GM12878 (cell line): ENCODE results near the gene BET1. TPM values are rescaled to one million over a fixed set of nuclear protein-coding genes. Genes with fewer than 3 reads are reported as not detected.

Source experiments
- ATAC-seq: fragments of 200-7000 bp; cut with Tn5 transposase; 3 replicates; pipeline ENCODE4 v1.9.1; 2020; ENCODE audit warnings: mild to moderate bottlenecking, moderate library complexity
- BruUV-seq: library from RNA; stranded (reverse); fragments of 400-500 nt; replicated peaks from 2 replicates; lab custom pipeline; 2021; lab: Mats Ljungman, UMichigan
- CTCF ChIA-PET: fragments of 300-600 bp; sonication (Branson Sonifier 250); formaldehyde crosslinking; extraction: SDS; loops from one replicate; lab custom pipeline; 2021; ENCODE audit warnings: inconsistent platforms; lab: Yijun Ruan, JAX
- POLR2A ChIA-PET: fragments of 350-600 bp; formaldehyde crosslinking; extraction: SDS; loops from one replicate; lab custom pipeline; 2021; ENCODE audit warnings: inconsistent platforms; lab: Charles Lee
- RAD21 ChIA-PET: fragments of 300-600 bp; sonication (Branson Sonifier 250); formaldehyde crosslinking; loops from one replicate; lab custom pipeline; 2023; ENCODE audit warnings: antibody characterized with exemption; ENCODE audit not compliant: unreplicated experiment; lab: Charles Lee
- SMC1A ChIA-PET: fragments of 300-600 bp; sonication (Branson Sonifier 250); formaldehyde crosslinking; loops from one replicate; lab custom pipeline; 2023; ENCODE audit not compliant: unreplicated experiment, uncharacterized antibody; lab: Charles Lee
- DNase-seq: peaks from one replicate; pipeline ENCODE4 v3.0.0-alpha.2; 2011; ENCODE audit warnings: low read depth, low spot score
- FAIRE-seq: peaks from 3 replicates; lab custom pipeline; 2011; peaks lifted over from hg19 to GRCh38; lab: Jason Lieb, UNC
- H2AFZ ChIP-seq: 2 replicates; pipeline ENCODE4 v1.6.0; 2011; ENCODE audit warnings: low read depth, low read length, control low read depth; ENCODE audit not compliant: control insufficient read depth
- H3K27ac ChIP-seq: 2 replicates; pipeline ENCODE4 v1.5.1; 2011; ENCODE audit warnings: control low read depth; ENCODE audit not compliant: control insufficient read depth, insufficient read depth
- H3K27me3 ChIP-seq, 2 experiments: replicated peaks in 1 of 2; 2 replicates each; pipeline versions ENCODE4 v1.6.0 to v1.6.1; 2011; ENCODE audit warnings: low read length in 1 of 2; ENCODE audit not compliant: control insufficient read depth in 2 of 2, insufficient read depth in 2 of 2
- H3K36me3 ChIP-seq, 2 experiments: 2 replicates each; pipeline ENCODE4 v1.5.1; 2011; ENCODE audit warnings: low read length in 1 of 2; ENCODE audit not compliant: control insufficient read depth in 2 of 2, insufficient read depth in 2 of 2
- H3K4me1 ChIP-seq: 2 replicates; pipeline ENCODE4 v1.6.1; 2011; ENCODE audit warnings: mild to moderate bottlenecking, low read length, moderate library complexity, mixed read lengths; ENCODE audit not compliant: control insufficient read depth, insufficient read depth
- H3K4me2 ChIP-seq: 2 replicates; pipeline ENCODE4 v1.6.0; 2011; ENCODE audit warnings: control low read depth; ENCODE audit not compliant: control insufficient read depth, insufficient read depth
- H3K4me3 ChIP-seq: fragments of 200-600 bp; sonication (generic); 2 replicates; pipeline ENCODE4 v1.5.1; 2016
- H3K79me2 ChIP-seq: 2 replicates; pipeline ENCODE4 v1.6.0; 2011; ENCODE audit warnings: low read length; ENCODE audit not compliant: control insufficient read depth, insufficient read depth
- H3K9ac ChIP-seq: 2 replicates; pipeline ENCODE4 v1.8.0; 2011; ENCODE audit warnings: low read length, control low read depth, mixed read lengths; ENCODE audit not compliant: control insufficient read depth, insufficient read depth
- H3K9me3 ChIP-seq: replicated peaks from 3 replicates; pipeline ENCODE4 v1.5.1; 2011; ENCODE audit warnings: mild to moderate bottlenecking, low read length; ENCODE audit not compliant: control insufficient read depth, insufficient read depth
- H4K20me1 ChIP-seq: 2 replicates; pipeline ENCODE4 v1.6.0; 2011; ENCODE audit not compliant: control insufficient read depth, insufficient read depth
- BACH1 ChIP-seq: fragments of 450-650 bp; IDR thresholded peaks from 2 replicates; pipeline ENCODE4 v1.6.1; 2017; ENCODE audit warnings: mild to moderate bottlenecking, borderline replicate concordance
- IKZF2 ChIP-seq, 2 experiments: fragments of 450-650 bp; IDR thresholded peaks; 2 replicates each; pipeline ENCODE4 v1.6.1; 2017; ENCODE audit warnings: mild to moderate bottlenecking in 2 of 2, moderate library complexity in 2 of 2
- NFYB ChIP-seq: IDR thresholded peaks from 2 replicates; pipeline ENCODE4 v1.6.1; 2011; ENCODE audit warnings: low read depth, mild to moderate bottlenecking, low read length, improper control_type of control experiment, moderate library complexity; ENCODE audit not compliant: insufficient read depth
- NR2C2 ChIP-seq: IDR thresholded peaks from 2 replicates; pipeline ENCODE4 v1.6.1; 2011; ENCODE audit warnings: borderline replicate concordance, low read depth; ENCODE audit not compliant: control insufficient read depth, insufficient read length
- SIN3A ChIP-seq: IDR thresholded peaks from 2 replicates; pipeline ENCODE4 v1.6.1; 2012; ENCODE audit warnings: low read depth, low read length, improper control_type of control experiment
- TBL1XR1 ChIP-seq: IDR thresholded peaks from 2 replicates; pipeline ENCODE4 v1.6.1; 2012; ENCODE audit warnings: low read depth, low read length, improper control_type of control experiment
- ZNF207 ChIP-seq: fragments of 450-650 bp; IDR thresholded peaks from 2 replicates; pipeline ENCODE4 v1.6.1; 2014; ENCODE audit warnings: antibody characterized with exemption, mild to moderate bottlenecking, borderline replicate concordance
- WGBS: methylation state at CpG from one replicate; pipeline ENCODE4 v1.1.6; 2016; ENCODE audit warnings: low lambda C conversion rate; ENCODE audit not compliant: insufficient replicate concordance, insufficient coverage; ENCODE audit errors: missing lambda C conversion rate; 5-methylcytosine and 5-hydroxymethylcytosine counted together
- in situ Hi-C: fragments of 300-500 bp; cut with MboI; formaldehyde crosslinking; loops from 9 replicates; pipeline ENCODE4 v1.14.3; 2018; ENCODE audit warnings: mixed read lengths
- intact Hi-C: fragments of 100-400 bp; cut with micrococcal nuclease; formaldehyde crosslinking; loops from one replicate; pipeline ENCODE4 v1.14.2; 2022; ENCODE audit not compliant: unreplicated experiment
- polyA plus RNA-seq, 11 experiments: library from polyadenylated mRNA; depleted of rRNA in 4 of 11; unstranded in 6 of 11; stranded (reverse) in 5 of 11; fragments of >200 nt; fragmentation: Nextera tagmentation in 4 of 11; fragmentation: Illumina TruSeq in 1 of 11; extraction: Ambion mirVana in 4 of 11; extraction: Trizol in 1 of 11; gene quantifications; 1 replicate in 1 of 11; 2 replicates in 10 of 11; pipeline versions ENCODE4 v1.2.1 to v1.2.3, GENCODE V29; 2011 to 2016; ENCODE audit warnings: inconsistent platforms in 2 of 11, missing spikeins in 2 of 11, low read depth in 1 of 11
- total RNA-seq, 4 experiments: library from RNA; depleted of rRNA in 3 of 4; stranded (reverse); fragments of >200 nt in 3 of 4; fragmentation: Illumina TruSeq in 1 of 4; extraction: Trizol in 1 of 4; gene quantifications; 2 replicates each; pipeline versions ENCODE4 v1.2.1 to v1.2.3, GENCODE V29; 2013 to 2021

Gene BET1
- total and polyA plus RNA-seq, 10 of the 15 experiments (the other 5 are each of a cell fraction or from before 2014, with no cell fraction given): 12.5 to 99.5 (median 28.4) TPM

GRCh38 chr7:93973134-93973533 is 31.0 kb downstream of the BET1 start:
- Histone ChIP-seq H3K9ac (no peak overlapping the region), H3K4me2 (no peak overlapping the region), H3K79me2 (no peaks in the 10 kb centered on the region), H3K9me3 (no peaks in the 10 kb centered on the region), H3K36me3 (no peaks in the 10 kb centered on the region), H3K27ac (no peak overlapping the region), H3K4me1 (no peaks in the 10 kb centered on the region), H3K27me3 (no peaks in the 10 kb centered on the region), H4K20me1 (no peaks in the 10 kb centered on the region), H3K4me3 (no peak overlapping the region), H2AFZ (no peak overlapping the region)
- 64% methylated on average over 1 of the region's 1 CpG for WGBS
- in situ Hi-C loops (no loop called here), intact Hi-C loops (no loop called here)
- no peak for ATAC-seq
- ChIA-PET RAD21 (no interaction called here), POLR2A (no interaction called here), SMC1A (interaction anchor here (1.0 to 1.4 kb wide), 4 partner anchors 14 to 114 kb away, joined by 3 to 5 read pairs (median 3); no protein-coding TSS in a partner anchor), CTCF (interaction anchor here (1.5 kb wide), 1 partner anchor 9 kb away, joined by 4 read pairs; no protein-coding TSS in a partner anchor)
- TF ChIP-seq TBL1XR1 (no peak), IKZF2 (IDR thresholded peaks at IDR 0.05) (no peak), BACH1 (no peak)
- FAIRE-seq: no peak
- no TSS peak for BruUV-seq
- no peak for DNase-seq

GRCh38 chr7:93972029-93972725 is 32.0 kb downstream of the BET1 start:
- H2AFZ ChIP-seq: no peak overlapping the region
- H3K4me3 ChIP-seq: no peak overlapping the region
- no peak overlapping the region for H3K4me2 ChIP-seq
- H3K27ac ChIP-seq: no peak overlapping the region
- POLR2A ChIA-PET: interaction anchor here (0.6 kb wide), 1 partner anchor 234 kb away, joined by 4 read pairs; no protein-coding TSS in a partner anchor
- FAIRE-seq: no peak
- in situ Hi-C loops (no loop called here), intact Hi-C loops (no loop called here)
- CTCF ChIA-PET: interaction anchor here (1.5 kb wide), 1 partner anchor 9 kb away, joined by 4 read pairs; no protein-coding TSS in a partner anchor
- no peaks in the 10 kb centered on the region for H3K27me3 ChIP-seq
- 75% methylated on average over 6 of the region's 6 CpGs for WGBS
- RAD21 ChIA-PET: interaction anchor here (1.2 to 1.5 kb wide), 2 partner anchors 12 to 69 kb away, joined by 3 to 4 read pairs; no protein-coding TSS in a partner anchor
- no peaks in the 10 kb centered on the region for H3K79me2 ChIP-seq
- SMC1A ChIA-PET: interaction anchor here (1.0 to 2.0 kb wide), 7 partner anchors 9 to 203 kb away, joined by 3 to 7 read pairs (median 3); no protein-coding TSS in a partner anchor
- TF ChIP-seq IKZF2 (IDR thresholded peaks at IDR 0.05) (no peak), NR2C2 (no peak), NFYB (no peak), ZNF207 (no peak), SIN3A (no peak)
- H3K36me3 ChIP-seq: no peaks in the 10 kb centered on the region
- H4K20me1 ChIP-seq: no peaks in the 10 kb centered on the region
- ATAC-seq: no peak
- no peaks in the 10 kb centered on the region for H3K9me3 ChIP-seq
- BruUV-seq: no TSS peak
- no peak overlapping the region for H3K9ac ChIP-seq
- DNase-seq: no peak
- H3K4me1 ChIP-seq: no peaks in the 10 kb centered on the region
